Erythroblast (primary cell): ENCODE measurements around the gene C1orf210.

Source experiments
- DNase-seq, 2 experiments: peaks; one replicate each; lab custom pipeline; 2025; lab: John Stamatoyannopoulos, UW
- GATA1 ChIP-seq: IDR thresholded peaks from 2 replicates; pipeline ENCODE4 v1.6.1; 2011; ENCODE audit warnings: low read depth, mild to moderate bottlenecking, control low read depth, low read length, moderate library complexity
- POLR2A ChIP-seq: IDR thresholded peaks from 2 replicates; pipeline ENCODE4 v1.6.1; 2011; ENCODE audit warnings: mild to moderate bottlenecking, low read length

The C1orf210 gene

DNA sequence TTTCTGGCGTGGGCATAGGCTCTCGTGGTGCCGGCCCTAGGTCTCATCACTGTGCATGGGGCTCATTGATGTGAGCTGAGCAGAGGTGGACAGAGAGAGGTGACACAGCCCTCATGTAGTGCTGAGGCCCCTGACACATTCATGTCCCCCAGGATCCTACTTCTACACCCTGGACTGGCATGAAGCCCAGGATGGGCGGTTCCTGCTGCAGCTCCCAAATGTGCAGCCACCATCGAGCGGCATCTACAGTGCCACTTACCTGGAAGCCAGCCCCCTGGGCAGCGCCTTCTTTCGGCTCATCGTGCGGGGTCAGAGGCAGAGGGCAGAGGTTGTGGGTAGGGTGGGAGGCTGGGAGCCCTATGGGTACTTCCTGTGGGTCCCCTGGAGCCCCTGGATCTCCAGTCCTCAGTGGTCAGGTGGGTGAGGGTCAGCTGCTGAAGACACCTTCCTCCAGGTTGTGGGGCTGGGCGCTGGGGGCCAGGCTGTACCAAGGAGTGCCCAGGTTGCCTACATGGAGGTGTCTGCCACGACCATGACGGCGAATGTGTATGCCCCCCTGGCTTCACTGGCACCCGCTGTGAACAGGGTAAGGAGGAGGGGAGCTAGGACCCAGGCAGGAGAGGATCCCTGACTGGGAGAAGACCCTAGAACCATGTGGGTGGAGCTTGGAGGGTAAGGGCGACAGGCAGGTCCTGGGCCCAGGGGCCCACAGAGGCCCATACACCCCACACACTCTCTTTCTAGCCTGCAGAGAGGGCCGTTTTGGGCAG is 21.5 kb upstream of the C1orf210 start:
- no peak for DNase-seq

DNA sequence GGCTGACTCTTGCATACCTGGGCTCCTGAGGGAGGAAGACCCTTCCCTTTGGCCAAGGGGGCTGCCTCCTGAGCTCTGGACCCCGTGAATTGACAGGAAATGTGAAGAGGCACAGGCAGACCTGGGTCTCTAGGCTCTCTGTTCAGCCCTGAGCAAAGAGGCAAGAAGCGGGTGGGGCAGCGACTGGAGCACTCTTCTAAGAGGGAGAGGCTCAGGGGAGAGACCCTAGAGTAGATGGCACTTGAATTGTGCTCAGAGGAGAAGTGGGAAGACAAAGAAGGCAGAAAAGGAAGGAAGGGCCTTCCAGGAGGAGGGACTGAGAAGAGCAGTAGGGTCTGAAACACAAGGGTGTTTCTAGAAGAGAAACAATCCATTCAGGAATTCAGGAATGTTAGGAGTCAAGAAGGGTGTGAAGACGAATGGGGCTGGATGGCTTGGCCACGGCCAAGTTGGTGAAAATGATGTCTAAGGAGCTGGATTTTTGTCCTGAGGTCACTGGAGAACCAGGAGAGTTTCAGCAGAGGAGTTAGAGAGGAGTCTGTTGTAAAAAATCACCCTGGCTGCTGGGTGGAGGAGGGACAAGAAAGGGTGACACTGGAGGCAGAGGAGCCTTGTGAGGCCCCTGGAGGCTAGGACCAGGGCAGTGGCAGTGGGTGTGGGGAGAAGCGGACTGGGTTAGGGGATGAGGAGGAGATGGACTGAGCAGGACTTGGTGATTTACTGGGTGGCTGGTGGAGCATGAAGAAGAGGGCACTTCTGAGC is 20.7 kb upstream of the C1orf210 start:
- TF ChIP-seq GATA1 (no peak), POLR2A (no peak)

More for the DNA sequence above, 21.5 kb upstream of the C1orf210 start:
- no peak for TF ChIP-seq POLR2A
- no peak for TF ChIP-seq GATA1

DNA sequence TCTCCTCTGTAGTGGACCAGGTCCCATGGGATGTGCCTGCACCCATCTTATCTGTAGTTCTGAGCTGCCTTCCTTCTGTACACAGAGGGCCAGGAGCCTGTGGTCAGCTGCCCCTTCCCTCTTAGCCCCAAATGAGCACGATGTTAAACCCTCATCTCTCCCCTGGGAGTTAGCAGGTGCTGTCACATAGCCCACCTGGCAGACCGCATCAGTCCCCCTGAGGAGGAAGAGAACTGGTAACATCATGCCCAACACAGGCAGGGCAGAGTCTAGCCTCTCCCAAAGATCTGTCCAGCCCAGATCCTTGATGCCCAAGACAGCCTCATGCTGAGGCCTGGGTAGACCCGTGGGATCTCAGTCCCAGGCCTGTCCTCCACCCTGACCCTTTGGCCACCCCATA is 20.1 kb upstream of the C1orf210 start:
- DNase-seq = no peak
- TF ChIP-seq GATA1 (no peak), POLR2A (no peak)

More for the DNA sequence above, 20.7 kb upstream of the C1orf210 start:
- no peak for DNase-seq

DNA sequence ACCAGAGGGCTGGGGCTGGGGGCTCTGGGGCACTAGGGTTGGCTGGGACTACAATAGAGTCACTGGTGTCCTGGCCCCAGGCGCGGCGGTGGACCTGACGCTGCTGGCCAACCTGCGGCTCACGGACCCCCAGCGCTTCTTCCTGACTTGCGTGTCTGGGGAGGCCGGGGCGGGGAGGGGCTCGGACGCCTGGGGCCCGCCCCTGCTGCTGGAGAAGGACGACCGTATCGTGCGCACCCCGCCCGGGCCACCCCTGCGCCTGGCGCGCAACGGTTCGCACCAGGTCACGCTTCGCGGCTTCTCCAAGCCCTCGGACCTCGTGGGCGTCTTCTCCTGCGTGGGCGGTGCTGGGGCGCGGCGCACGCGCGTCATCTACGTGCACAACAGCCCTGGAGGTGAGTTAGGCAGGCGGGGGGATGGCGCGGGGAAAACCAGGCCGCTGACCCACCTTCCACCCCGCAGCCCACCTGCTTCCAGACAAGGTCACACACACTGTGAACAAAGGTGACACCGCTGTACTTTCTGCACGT is 19.5 kb upstream of the C1orf210 start:
- no peak for DNase-seq
- TF ChIP-seq POLR2A (no peak), GATA1 (no peak)

DNA sequence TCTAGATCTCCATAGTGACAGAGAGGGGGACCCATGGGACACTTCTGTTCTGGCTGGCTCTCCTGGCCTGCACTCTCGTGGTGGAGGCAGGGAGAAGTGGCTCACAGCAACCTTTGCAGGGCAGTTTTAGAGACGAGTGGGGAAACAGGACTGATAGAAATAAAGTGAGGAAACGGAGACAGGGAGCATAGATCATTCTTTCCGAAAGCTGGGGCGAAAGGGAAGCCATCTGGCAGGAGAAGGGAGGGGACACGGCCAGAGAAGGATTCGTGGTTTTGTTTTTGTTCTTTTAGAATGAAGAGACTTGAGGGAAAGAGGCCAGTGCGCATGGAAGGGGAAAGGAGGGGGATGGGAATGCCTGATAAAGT is 18.9 kb upstream of the C1orf210 start:
- no peak for DNase-seq
- TF ChIP-seq POLR2A (no peak), GATA1 (no peak)

DNA sequence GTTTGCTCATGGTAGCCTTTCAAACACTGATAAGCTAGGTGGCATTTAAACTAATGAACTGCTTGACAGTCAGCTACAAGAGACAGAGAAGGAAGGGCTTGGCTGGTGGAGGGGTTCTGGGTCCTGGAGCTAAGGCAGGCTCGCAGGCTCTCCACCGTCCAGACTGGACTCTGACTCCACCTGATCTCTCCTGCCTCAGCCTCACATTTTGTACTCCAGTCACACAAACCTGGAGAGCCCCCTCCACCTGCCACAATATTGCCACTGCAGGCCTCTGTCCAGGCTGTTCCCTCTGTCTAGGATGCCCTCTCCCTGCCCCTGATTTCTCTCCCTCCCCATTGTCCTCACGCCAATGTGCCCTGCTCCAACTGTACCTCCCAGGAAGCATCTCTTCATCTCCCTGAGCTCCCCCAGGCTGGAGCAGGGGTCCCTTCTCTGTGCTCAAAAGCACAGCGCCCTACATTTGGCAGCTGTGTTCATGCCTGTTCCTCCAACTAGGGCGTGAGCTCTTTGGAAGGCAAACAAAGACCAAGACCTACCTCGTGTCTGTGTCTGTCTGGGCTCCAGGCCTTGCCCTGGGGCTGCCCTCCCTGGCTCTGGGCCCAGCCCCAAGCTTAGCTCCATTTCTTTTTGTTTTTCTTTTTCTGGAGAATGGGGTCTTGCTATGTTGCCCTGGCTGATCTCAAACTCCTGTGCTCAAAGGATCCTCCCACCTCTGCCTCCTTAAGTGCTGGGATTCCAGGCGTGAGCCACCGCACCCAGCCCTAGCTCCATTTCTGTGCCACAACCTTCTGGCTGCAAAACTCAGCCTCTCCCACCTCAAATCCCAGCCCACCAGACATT is 18.3 kb upstream of the C1orf210 start:
- TF ChIP-seq GATA1 (no peak), POLR2A (no peak)
- DNase-seq = no peak

DNA sequence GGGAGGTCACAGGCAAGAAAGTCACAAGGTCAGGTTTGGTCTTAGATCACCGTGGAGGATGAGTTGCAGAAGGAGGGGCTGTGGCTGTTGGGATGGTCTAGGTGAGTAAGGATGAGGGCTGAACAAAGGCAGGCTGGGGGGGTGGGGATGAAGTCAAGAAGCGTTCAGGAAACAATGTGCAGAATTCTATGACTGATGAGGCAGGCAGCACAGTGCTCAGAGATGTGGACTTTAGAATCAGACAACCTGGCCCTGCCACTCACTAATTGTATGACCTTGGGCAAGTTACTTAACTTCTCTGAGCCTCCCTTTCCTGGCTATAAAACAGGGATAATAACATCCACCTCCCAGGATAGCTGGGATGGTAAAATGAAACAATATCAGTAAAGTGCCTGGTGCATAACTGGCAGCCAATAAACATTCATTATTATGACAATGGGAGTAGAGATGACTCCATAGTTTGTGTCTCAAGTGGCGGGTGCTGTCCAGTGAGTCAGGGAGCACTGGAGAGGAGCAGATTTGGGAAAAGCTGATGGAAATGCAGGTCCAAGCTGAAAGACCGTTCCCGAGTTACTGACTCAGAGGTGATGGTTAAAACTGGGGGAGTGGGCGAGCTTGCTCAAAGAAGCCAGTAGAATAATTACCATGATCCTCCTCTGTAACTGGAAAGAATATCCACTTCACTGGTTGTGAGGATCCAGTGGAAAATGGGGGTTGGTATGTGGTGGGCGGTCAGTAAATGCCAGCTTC is 17.5 kb upstream of the C1orf210 start:
- TF ChIP-seq POLR2A (no peak), GATA1 (no peak)

DNA sequence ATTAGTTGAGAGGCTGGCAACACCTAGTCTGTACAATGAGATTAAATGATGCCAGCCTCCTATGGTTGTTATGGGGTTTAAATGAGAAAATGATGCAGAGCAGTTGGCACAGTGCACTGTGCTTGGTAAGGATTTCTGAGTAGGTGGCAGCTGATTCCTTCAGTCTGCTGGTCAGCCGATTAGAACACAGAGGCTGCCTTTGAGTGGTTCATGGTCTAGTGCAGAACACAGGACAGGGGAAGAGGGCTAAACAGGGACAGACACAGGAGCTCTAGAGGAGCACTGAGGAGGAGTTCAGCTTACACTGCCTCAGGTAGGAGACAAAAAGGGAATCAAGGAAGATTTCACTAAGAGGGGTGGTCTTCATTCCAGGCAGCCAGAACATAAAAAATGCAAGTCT is 16.8 kb upstream of the C1orf210 start:
- TF ChIP-seq GATA1 = no peak
- no peak for TF ChIP-seq POLR2A
- DNase-seq = no peak

More for the DNA sequence above, 17.5 kb upstream of the C1orf210 start:
- DNase-seq = no peak

DNA sequence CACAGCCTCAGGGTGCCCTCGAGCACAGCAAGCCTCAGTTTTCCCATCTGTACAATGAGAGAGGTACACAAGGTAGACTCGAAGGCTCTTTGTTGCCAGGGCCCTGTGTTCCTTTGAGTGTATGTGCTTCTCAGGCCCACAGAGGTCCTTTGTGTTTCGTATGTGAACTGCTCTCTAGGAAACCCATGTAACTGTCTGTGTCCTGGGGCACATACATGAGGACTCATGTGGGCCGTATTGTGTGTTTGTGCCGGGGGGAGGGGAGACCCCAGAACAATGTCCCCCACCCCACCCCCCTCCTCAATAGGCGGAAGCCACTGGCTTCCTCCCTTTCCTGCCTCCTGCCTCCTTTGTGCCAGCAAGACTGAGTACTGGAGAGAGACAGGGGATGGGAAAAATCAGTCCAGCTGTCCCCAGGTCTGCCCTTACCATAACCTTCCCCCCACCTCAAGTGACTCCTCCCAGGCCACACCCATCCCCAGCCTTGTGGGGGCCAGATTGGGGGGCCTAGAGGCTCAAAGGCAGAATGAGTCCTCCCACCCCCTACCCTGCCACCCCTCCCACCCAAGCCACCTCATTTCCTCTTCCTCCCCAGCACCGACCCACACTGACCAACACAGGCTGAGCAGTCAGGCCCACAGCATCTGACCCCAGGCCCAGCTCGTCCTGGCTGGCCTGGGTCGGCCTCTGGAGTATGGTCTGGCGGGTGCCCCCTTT is 15.2 kb upstream of the C1orf210 start, which contains the start of gene TIE1:
TIE1 (plus strand) TSS at position 605 of the 717 bp plus-strand sequence; CDS start at position 695, 90 bp downstream.
- DNase-seq = no peak

DNA sequence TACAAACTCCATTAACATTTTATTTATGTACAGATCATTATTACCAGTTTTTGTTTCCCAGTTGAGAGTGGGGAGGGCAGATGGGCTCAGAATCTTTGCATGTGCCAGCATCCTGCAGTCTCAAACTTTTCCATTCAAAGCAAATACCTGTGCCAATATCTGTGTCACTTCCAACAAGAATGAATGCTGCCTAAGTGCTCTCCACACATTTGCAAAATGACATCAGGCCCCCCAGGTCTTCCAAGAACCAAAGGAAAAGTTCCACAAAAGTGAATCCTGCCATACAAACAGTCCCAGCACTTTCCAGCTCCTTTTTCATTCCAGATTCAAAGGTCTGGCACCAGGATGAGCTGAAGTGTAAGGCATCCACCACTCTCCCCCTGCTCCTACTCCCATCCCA is 13.7 kb upstream of the C1orf210 start:
- no peak for DNase-seq
- TF ChIP-seq GATA1 = no peak
- TF ChIP-seq POLR2A = no peak

More for the DNA sequence above, 15.2 kb upstream of the C1orf210 start, which contains the start of gene TIE1:
- no peak for TF ChIP-seq GATA1
- no peak for TF ChIP-seq POLR2A

DNA sequence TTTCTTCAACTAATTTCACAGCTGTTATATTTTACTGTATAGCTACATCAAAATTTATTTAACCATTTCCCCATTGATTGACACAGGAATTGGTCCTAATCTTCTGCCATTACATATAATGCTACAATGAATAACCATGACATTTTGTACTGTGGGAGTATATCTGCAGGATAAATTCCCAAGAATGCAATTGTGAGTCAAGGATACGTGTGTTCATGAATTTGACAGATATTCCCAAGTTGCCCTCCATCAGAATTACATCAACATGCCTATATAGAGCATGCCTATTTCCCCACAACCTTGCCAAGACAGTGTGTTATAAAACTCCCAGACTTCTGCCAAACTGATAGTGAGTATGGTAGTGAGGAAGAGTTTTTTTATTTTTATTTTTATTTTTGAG is 12.7 kb upstream of the C1orf210 start:
- TF ChIP-seq GATA1 (no peak), POLR2A (no peak)
- DNase-seq = no peak

DNA sequence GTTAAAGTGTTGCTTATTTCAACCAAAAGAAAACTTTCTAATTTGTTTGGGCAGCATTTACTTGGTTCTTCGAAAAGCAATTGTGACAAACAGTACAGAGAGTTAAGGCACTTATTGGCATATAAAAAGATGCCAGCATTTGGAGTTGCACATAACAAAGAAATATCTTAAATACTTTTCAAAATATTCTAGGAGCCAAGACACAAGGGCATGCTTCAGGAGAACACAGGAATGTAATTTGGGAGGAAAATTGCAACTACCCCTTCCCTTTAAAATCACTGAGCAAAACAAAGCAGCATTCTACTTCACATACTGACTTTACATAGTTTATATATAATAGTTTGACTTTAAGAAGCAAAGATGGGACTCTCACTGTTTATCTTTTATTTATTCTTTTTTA is 10.8 kb upstream of the C1orf210 start:
- TF ChIP-seq POLR2A (no peak), GATA1 (no peak)
- DNase-seq = no peak
